ENCODE results near the gene B3GAT1. TPM values are rescaled to one million over a fixed set of nuclear protein-coding genes. Genes with fewer than 3 reads are reported as not detected.

B3GAT1 gene
- polyA plus RNA-seq, 2 donors: 0.02 to 0.10 TPM

DNA sequence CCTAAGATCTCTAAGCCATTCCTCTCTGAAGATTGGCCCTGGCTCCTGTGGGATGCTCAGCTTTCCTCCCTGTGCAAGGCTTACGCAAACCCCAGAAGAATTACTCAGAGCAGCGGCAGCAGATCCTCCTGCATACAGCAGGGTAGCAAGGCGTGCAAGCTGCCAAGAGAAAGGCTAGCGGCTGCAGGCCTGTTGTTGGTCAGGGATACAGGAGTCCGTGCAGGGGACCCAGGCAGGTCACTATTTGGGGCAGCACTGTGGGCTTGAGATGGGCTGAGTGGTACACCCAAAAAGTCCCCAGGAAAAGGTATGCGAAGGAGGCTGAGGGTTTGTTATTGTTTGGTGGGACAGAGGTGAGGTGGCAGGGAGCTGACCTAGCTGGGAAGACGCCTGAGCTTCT is 78.7 kb downstream of the B3GAT1 start:
- peaks cover 0 to 6% of the 10 kb centered on the region in 2 donors for H3K4me1 ChIP-seq (ENCODE audit: control insufficient read depth in 2 of 2, insufficient read depth in 2 of 2, low read length in 1 of 2)
- WGBS, 2 donors: 84% methylated on average over 7 of the region's 7 CpGs
- no peaks in the 10 kb centered on the region for H3K36me3 ChIP-seq (ENCODE audit: control insufficient read depth in 2 of 2, insufficient read depth in 2 of 2, low read length in 1 of 2)
- no peaks in the 10 kb centered on the region for H3K27me3 ChIP-seq (ENCODE audit: control insufficient read depth in 1 of 2, insufficient read depth in 2 of 2, low read length in 2 of 2)
- H3K4me3 ChIP-seq (ENCODE audit: low read depth in 1 of 2, low read length in 2 of 2): no peak overlapping the region
- no peak overlapping the region for H3K27ac ChIP-seq (ENCODE audit: low read depth in 2 of 2, low read length in 1 of 2)
- no peaks in the 10 kb centered on the region for H3K9me3 ChIP-seq (ENCODE audit: control insufficient read depth in 2 of 2, insufficient read depth in 1 of 2, low read depth in 1 of 2, low read length in 1 of 2)

DNA sequence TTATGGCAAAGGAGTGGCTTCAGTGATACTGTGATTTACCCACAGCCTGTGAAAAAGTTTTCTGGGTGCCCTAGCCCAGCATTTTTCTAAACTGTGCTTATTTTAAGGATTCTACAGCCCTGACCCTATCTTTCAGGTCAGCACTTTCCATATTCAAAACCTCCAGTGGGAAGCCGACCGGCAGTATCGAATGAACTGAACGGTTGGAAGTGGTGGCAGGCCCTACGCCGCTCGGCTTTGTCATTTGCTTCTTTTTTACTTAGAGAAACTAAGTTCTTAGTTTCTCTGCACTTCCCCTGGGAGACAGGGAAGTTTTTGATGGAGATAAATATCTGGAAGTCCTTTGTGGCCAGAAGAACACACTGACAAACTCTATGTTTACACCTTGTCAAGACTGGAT is 79.3 kb downstream of the B3GAT1 start:
- no peak overlapping the region for H3K27ac ChIP-seq (ENCODE audit: low read depth in 2 of 2, low read length in 1 of 2)
- no peak overlapping the region for H3K4me3 ChIP-seq (ENCODE audit: low read depth in 1 of 2, low read length in 2 of 2)
- no peaks in the 10 kb centered on the region for H3K36me3 ChIP-seq (ENCODE audit: control insufficient read depth in 2 of 2, insufficient read depth in 2 of 2, low read length in 1 of 2)
- H3K9me3 ChIP-seq (ENCODE audit: control insufficient read depth in 2 of 2, insufficient read depth in 1 of 2, low read depth in 1 of 2, low read length in 1 of 2): no peaks in the 10 kb centered on the region
- peaks cover 0 to 6% of the 10 kb centered on the region in 2 donors for H3K4me1 ChIP-seq (ENCODE audit: control insufficient read depth in 2 of 2, insufficient read depth in 2 of 2, low read length in 1 of 2)
- no peaks in the 10 kb centered on the region for H3K27me3 ChIP-seq (ENCODE audit: control insufficient read depth in 1 of 2, insufficient read depth in 2 of 2, low read length in 2 of 2)
- WGBS, 2 donors: 73 to 75% methylated on average over 7 of the region's 7 CpGs

- Histone ChIP-seq H3K4me3 (ENCODE audit: low read depth in 1 of 2, low read length in 2 of 2) (peak overlapping the region; percentile 47 to 55), H3K27me3 (ENCODE audit: control insufficient read depth in 1 of 2, insufficient read depth in 2 of 2, low read length in 2 of 2) (no peaks in the 10 kb centered on the region), H3K27ac (ENCODE audit: low read depth in 2 of 2, low read length in 1 of 2) (no peak overlapping the region), H3K36me3 (ENCODE audit: control insufficient read depth in 2 of 2, insufficient read depth in 2 of 2, low read length in 1 of 2) (no peaks in the 10 kb centered on the region), H3K4me1 (ENCODE audit: control insufficient read depth in 2 of 2, insufficient read depth in 2 of 2, low read length in 1 of 2) (peaks cover 0 to 6% of the 10 kb centered on the region in 2 donors), H3K9me3 (ENCODE audit: control insufficient read depth in 2 of 2, insufficient read depth in 1 of 2, low read depth in 1 of 2, low read length in 1 of 2) (no peaks in the 10 kb centered on the region)
- 1 to 2% methylated on average over 37 to 40 of the region's 40 CpGs for WGBS, 2 donors
Measured at GRCh38 chr11:134332189-134332631, 79.8 kb downstream of the B3GAT1 start.

- H3K27ac ChIP-seq (ENCODE audit: low read depth in 2 of 2, low read length in 1 of 2): no peak within 1 kb of the TSS
- H3K36me3 ChIP-seq (ENCODE audit: control insufficient read depth in 2 of 2, insufficient read depth in 2 of 2, low read length in 1 of 2): no peaks in the 10 kb centered on the region
- WGBS, 2 donors: 2% methylated on average over 52 to 72 of the region's 80 CpGs
Measured at GRCh38 chr11:134331354-134332188, 80.5 kb downstream of the B3GAT1 start, which contains the start of gene GLB1L2. GLB1L2 (plus strand) TSS chr11:134331988; CDS start chr11:134332062, 74 bp downstream.

DNA sequence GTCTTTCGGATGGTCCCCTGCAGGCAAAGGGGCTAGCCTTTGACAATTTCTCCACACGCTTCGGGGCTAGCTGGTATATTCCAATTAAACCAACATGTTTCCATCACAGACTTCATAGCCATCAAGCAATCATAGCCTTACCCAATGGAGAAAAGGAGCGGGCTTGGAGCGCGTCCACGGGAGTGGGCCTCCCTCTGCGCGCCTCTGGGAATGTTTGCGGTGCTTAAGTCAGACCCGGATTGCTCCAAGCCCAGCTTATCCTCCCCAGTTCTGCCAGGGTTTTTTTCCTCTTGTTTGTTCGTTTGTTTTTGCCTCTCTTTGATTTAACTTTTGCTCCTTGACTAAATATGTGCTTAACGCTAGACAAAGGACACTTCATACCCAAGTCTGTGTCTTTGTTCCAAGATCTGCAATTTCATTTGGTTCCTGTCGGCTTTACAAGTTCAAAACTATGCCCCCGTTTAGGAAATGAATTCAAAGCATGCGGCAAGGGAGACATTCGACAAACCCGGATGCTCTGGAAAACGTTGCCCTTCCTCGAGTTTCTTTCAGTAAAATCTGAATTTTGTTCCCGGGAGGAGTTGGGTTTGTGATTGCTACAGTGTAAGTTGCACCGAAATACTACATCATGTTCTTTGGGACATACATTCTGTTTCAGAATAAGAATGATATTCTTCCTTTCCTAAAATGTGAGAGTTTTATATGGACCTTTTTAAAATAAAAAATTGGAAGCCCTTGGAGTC is 81.3 kb downstream of the B3GAT1 start:
- no peaks in the 10 kb centered on the region for H3K27me3 ChIP-seq (ENCODE audit: control insufficient read depth in 1 of 2, insufficient read depth in 2 of 2, low read length in 2 of 2)
- no peaks in the 10 kb centered on the region for H3K9me3 ChIP-seq (ENCODE audit: control insufficient read depth in 2 of 2, insufficient read depth in 1 of 2, low read depth in 1 of 2, low read length in 1 of 2)
- peaks cover 0 to 6% of the 10 kb centered on the region in 2 donors for H3K4me1 ChIP-seq (ENCODE audit: control insufficient read depth in 2 of 2, insufficient read depth in 2 of 2, low read length in 1 of 2)
- peak overlapping the region in 1 of 2 donors; percentile 55 for H3K4me3 ChIP-seq (ENCODE audit: low read depth in 1 of 2, low read length in 2 of 2)
- H3K27ac ChIP-seq (ENCODE audit: low read depth in 2 of 2, low read length in 1 of 2): no peak overlapping the region
- WGBS, 2 donors: 31 to 33% methylated on average over 22 of the region's 22 CpGs
- H3K36me3 ChIP-seq (ENCODE audit: control insufficient read depth in 2 of 2, insufficient read depth in 2 of 2, low read length in 1 of 2): no peaks in the 10 kb centered on the region

More at GRCh38 chr11:134331354-134332188, 80.5 kb downstream of the B3GAT1 start, which contains the start of gene GLB1L2:
- Histone ChIP-seq H3K4me1 (ENCODE audit: control insufficient read depth in 2 of 2, insufficient read depth in 2 of 2, low read length in 1 of 2) (peaks cover 0 to 6% of the 10 kb centered on the region in 2 donors), H3K27me3 (ENCODE audit: control insufficient read depth in 1 of 2, insufficient read depth in 2 of 2, low read length in 2 of 2) (no peaks in the 10 kb centered on the region), H3K4me3 (ENCODE audit: low read depth in 1 of 2, low read length in 2 of 2) (peak within 1 kb of the TSS; percentile 47 to 55), H3K9me3 (ENCODE audit: control insufficient read depth in 2 of 2, insufficient read depth in 1 of 2, low read depth in 1 of 2, low read length in 1 of 2) (no peaks in the 10 kb centered on the region)

Other genes starting within 250 kb of the B3GAT1 start
- gene NCAPD3, start 188.3 kb downstream of the B3GAT1 start, polyA plus RNA-seq: 1 to 10 TPM; 4.7 to 8.9 TPM
- 10 to 100 TPM; 13.0 to 17.7 TPM for gene VPS26B, start 187.6 kb downstream of the B3GAT1 start, polyA plus RNA-seq
- gene THYN1, start 158.9 kb downstream of the B3GAT1 start, polyA plus RNA-seq: 10 to 100 TPM; 22.0 to 26.8 TPM
- gene ACAD8, start 158.7 kb downstream of the B3GAT1 start, polyA plus RNA-seq: 10 to 100 TPM; 13.9 to 15.2 TPM
- gene GLB1L3, start 135.9 kb downstream of the B3GAT1 start, polyA plus RNA-seq: under 1 TPM; 0.04 to 0.08 TPM
- 1 to 10 TPM; 2.4 to 3.2 TPM for gene GLB1L2, start 80.3 kb downstream of the B3GAT1 start, polyA plus RNA-seq

All from esophagus (tissue), 2 donors.